Right forelimb (tissue), 1 donor: ENCODE data around the gene FITM1.
"Not testable (repeated sequence)": the region's sequence is repeated elsewhere in the genome, so short reads cannot be mapped to it uniquely, and the experiment has no call there.

Source experiments
- DNase-seq: peaks from one replicate; pipeline ENCODE4 v3.0.0-alpha.2; 2018

Gene FITM1

GRCh38 chr14:24098927-24099813 is 31.3 kb upstream of the FITM1 start:
- DNase-seq = no peak

GRCh38 chr14:24100197-24100981 is 30.1 kb upstream of the FITM1 start:
- no peak for DNase-seq

GRCh38 chr14:24100982-24101494 is 29.4 kb upstream of the FITM1 start:
- DNase-seq = no peak

- DNase-seq = no peak
Measured at GRCh38 chr14:24102357-24103048, 28.0 kb upstream of the FITM1 start.

- DNase-seq = no peak
Measured at GRCh38 chr14:24103451-24103850, 27.0 kb upstream of the FITM1 start.

DNA sequence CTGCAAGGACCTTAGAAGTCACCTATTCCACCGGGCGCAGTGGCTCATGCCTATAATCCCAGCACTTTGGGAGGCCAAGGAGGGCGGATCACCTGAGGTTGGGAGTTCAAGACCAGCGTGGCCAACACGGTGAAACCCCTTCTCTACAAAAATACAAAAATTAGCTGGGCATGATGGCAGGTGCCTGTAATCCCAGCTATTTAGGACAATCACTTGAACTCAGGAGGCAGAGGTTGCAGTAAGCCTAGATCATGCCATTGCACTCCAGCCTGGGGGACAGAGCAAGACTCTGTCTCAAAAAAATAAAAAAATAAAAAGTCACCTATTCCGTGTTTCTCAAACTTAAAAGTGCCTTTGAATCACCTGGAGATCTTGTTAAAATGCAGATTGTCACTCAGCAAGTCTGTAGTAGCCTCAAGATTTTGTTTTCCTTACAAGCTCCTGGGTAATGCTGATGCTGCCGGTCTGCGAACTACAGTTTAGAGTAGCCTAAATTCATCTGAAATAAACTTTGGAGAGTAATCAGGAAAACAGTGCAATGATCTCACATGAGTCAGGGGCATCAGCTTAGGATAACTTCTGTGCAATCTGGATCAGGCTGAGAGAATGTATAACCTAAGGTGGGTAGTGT is 24.7 kb upstream of the FITM1 start:
- not testable (repeated sequence) for DNase-seq

DNA sequence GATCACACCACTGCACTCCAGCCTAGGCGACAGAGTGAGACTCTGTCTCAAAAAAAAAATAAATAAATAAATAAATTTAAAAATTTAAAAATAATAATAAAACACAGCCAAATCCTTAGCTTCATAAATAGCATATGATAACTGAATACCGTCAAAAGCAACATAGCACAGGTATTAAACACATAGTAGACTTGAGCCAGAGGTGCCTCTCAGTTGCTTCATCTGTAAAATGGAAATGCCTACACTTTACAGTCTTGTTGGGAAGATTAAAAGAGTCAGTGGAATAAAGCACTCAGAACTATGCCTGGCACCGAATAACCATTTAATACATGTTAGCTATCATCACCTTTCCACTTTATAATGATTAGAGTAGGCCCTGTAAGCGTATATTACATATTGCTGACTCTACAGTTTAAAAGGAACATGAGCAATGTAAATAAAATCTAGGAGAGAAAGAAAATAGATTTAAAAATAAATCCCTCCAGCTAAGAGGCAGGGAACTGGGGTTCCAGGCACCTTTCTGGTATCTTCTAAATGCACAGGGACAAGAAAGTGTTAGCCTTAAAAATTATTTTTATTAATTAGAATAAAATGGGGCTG is 23.7 kb upstream of the FITM1 start:
- DNase-seq = no peak

DNA sequence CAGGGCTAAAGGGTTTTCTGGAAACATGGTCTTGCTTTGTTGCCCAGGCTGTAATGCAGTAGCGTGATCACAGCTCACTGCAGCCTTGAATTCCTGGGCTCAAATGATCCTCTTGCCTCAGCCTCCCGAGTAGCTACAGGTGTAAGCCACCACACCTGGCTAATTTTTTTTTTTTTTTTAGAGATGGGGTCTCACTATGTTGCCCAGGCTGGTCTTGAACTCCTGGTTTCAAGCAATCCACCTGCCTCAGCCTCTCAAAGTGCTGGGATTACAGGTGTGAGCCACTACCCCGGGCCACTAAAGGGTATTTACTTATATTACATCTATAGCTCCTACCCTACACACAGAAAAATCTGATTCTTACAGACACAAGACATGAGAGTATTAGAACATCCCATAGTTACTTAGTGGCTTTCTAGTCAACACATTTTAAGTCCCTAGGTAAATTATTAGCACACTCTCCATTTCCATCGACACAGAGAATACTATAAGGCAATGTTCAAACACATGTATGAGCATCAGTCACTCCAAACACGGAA is 22.1 kb upstream of the FITM1 start:
- DNase-seq = no peak

GRCh38 chr14:24110060-24110459 is 20.4 kb upstream of the FITM1 start:
- no peak for DNase-seq

DNA sequence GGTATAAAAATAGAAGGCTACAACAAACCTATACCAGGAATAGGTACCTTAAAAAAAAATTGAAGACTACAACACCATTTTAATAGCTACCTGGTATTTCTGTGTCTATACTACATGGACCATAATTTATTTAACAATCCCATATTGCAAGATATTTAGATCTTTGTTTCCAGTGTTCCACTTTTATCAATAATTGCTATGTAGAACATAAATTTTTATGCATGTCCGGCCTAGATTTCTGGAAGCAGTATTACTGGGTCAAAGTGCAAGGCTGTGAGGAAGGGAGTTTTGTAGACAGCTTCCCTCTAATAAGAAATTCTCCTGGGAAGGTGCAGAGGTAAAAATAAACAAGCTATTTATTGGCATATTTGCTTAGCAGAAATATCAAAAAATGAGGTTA is 19.9 kb upstream of the FITM1 start:
- no peak for DNase-seq

DNA sequence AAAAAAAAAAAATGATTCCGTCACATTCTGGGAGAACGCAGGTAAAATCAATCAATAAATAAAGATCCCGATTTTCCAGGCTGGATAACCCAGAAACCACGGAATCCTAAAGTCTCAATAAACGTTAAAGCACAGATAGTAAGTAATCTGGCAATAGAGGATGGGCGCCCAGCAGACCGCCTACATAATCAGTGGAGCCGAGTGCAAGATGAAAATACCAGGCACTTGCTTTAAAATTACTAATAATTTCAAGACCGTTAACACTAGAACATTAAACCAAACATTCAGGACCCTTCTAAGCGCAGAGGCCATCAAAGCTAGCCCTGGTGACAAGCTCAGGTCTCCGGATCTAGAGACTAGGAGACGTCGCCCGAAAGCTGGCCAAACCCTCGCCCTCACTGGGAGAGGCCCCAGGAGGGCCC is 17.1 kb upstream of the FITM1 start:
- no peak for DNase-seq

- DNase-seq = peak; percentile 86
Measured at GRCh38 chr14:24113801-24114531, 16.5 kb upstream of the FITM1 start.

DNA sequence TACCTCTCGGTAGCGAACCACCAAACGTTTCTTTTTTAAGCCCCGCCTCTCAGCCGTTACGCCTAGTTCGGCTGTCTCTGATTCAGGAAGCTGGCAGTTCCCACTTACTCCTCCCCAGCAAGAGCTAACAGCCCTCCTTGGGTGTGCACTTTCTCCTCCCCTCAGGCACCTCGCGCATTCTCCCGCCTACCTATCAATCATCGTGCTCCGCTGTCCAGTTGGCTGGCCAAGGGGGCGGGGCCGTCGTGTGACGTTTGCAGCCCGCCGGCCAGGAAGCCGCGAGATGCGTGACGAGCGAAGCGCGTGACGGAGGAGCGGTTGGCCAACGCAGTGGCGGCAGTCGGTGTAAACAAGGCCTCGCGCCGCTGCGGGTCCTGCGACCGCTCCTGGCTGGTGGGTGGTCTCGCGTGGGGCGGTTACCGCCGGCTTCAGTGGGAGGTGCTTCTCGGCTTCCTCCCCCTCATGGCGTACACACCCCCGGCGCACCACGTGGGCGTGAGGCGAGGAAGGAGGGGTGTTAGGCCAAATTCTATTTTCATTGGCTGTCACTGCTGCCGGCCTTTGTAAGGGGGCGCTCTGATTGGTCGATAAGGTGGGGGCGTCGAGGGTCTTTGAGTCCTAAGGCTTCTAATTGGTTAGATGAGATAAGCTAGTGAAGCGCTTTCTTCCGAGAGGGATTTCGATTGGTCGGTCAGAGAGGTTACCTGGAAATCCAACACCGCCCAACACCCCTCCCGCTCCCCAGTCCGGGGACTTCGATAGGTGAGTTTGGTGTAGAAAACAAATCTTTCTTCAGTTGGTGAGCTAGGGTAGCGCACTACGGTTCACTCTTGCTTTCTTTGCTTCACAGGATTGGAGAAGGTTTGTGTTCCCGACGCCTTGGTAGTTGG is 15.7 kb upstream of the FITM1 start, which contains the start of the genes DCAF11 and NRL:
Gene DCAF11, plus strand, starts transcription at position 246 of the 890 bp plus-strand sequence. CDS start 818 bp downstream, outside the sequence.
Gene NRL, minus strand, starts transcription at position 418 of the 890 bp plus-strand sequence. CDS start 32,101 bp downstream, outside the sequence.
- DNase-seq = peak; percentile 99

- no peak for DNase-seq
Measured at GRCh38 chr14:24115422-24116127, 14.9 kb upstream of the FITM1 start.

DNA sequence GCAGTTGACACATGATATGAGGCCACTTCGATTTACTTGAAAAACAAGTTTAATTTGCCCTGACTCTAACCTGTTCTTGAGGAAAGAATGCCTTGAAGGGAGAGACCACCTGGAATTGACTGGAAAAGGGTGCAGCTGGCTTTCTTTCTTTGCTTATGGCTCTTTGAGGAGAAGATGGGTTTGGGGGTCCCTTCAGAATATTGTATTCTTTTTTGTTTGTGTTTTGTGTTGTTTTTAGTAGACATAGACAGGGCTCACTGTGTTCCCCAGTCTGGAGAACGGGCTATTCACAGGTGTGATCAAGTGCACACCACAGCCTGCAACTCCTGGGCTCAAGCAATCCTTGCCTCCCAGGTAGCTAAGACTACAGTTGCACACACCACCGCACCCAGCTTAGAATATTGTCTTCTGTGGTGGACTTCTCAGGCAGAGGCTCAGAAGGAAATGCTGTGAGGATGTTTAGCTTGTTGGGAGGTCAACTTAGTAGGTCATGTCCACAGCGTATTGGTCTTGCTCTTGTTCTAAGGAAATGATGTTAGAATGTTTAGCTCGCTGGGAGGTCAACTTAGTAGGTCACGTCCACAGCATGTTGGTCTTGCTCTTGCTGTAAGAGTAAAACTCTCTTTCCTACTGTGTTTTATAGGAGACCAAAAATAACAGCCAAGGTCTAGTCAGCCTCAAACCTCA is 14.2 kb upstream of the FITM1 start:
- DNase-seq = no peak

GRCh38 chr14:24117179-24117578 is 13.3 kb upstream of the FITM1 start:
- no peak for DNase-seq

- no peak for DNase-seq
Measured at GRCh38 chr14:24119691-24120090, 10.8 kb upstream of the FITM1 start.

GRCh38 chr14:24121210-24121609 is 9.2 kb upstream of the FITM1 start:
- DNase-seq = no peak

GRCh38 chr14:24122416-24122815 is 8.0 kb upstream of the FITM1 start:
- no peak for DNase-seq
